ENCODE data around the gene KL.

The KL gene

GRCh38 chr13:33110713-33111413, 94.6 kb downstream of the KL start:
- no peak for DNase-seq

- no peak for DNase-seq
Observed at GRCh38 chr13:33111414-33112110, 95.3 kb downstream of the KL start.

GRCh38 chr13:33112766-33113165, 96.5 kb downstream of the KL start:
- DNase-seq = no peak

GRCh38 chr13:33114146-33114545, 97.9 kb downstream of the KL start:
- no peak for DNase-seq

- DNase-seq = no peak
Observed at GRCh38 chr13:33115274-33115673, 99.1 kb downstream of the KL start.
